ENCODE results near the gene KMT2B. TPM values are rescaled to one million over a fixed set of nuclear protein-coding genes. Genes with fewer than 3 reads are reported as not detected.

KMT2B gene
- total RNA-seq, 1 experiment from 2014 or later, result 66.6 TPM

DNA sequence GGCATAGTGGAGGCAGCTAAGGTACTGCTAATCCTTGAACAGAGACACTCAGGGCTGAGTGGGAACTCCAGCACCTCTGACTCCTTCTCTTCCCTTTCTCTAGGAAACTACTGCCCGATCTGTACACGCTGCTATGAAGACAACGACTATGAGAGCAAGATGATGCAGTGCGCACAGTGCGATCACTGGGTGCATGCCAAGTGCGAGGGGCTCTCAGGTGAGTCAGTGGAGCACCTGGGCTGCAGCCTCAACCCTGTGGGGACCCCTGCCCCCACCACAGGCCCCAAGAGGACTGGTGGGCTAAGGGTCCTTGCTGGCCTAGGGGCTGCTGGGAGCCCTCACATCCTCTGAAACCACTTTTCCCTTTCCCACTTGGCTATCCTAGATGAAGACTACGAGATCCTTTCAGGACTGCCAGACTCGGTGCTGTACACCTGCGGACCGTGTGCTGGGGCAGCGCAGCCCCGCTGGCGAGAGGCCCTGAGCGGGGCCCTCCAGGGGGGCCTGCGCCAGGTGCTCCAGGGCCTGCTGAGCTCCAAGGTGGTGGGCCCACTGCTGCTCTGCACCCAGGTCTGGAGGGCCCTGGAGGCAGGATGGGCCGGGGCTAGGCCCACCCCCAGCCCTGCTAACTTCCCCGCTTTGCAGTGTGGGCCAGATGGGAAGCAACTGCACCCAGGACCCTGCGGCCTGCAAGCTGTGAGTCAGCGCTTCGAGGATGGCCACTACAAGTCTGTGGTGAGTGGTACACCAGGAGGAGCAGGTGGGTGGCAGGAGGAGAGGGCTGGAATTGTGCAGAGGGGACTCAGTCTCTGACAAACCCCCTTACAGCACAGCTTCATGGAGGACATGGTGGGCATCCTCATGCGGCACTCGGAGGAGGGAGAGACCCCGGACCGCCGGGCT, 9.5 kb downstream of the KMT2B start:
- H3K4me1 Mint-ChIP-seq, result 0 out of 2 replicates have a peak, but pooled peaks cover 2% of the 10 kb centered on the region
- no peaks in the 10 kb centered on the region for H3K9me3 Mint-ChIP-seq
- H3K36me3 Mint-ChIP-seq, result peaks cover 78% of the 10 kb centered on the region
- H3K27ac Mint-ChIP-seq, result no peak overlapping the region
- DNase-seq (ENCODE audit: low spot score) (no peak), ATAC-seq (no peak)
- no peak overlapping the region for H3K4me3 Mint-ChIP-seq
- POLR2A ChIA-PET, result no interaction called here
- no peak for TF ChIP-seq KAT7 (CRISPR knock-in tag; IDR thresholded peaks at IDR 0.05; ENCODE audit: borderline replicate concordance)
- CTCF ChIA-PET, result interaction anchor here (0.5 kb wide), 1 partner anchor 92 kb away, joined by 4 read pairs; no protein-coding TSS in a partner anchor
- H3K27me3 Mint-ChIP-seq (ENCODE audit: low read depth), result no peaks in the 10 kb centered on the region

DNA sequence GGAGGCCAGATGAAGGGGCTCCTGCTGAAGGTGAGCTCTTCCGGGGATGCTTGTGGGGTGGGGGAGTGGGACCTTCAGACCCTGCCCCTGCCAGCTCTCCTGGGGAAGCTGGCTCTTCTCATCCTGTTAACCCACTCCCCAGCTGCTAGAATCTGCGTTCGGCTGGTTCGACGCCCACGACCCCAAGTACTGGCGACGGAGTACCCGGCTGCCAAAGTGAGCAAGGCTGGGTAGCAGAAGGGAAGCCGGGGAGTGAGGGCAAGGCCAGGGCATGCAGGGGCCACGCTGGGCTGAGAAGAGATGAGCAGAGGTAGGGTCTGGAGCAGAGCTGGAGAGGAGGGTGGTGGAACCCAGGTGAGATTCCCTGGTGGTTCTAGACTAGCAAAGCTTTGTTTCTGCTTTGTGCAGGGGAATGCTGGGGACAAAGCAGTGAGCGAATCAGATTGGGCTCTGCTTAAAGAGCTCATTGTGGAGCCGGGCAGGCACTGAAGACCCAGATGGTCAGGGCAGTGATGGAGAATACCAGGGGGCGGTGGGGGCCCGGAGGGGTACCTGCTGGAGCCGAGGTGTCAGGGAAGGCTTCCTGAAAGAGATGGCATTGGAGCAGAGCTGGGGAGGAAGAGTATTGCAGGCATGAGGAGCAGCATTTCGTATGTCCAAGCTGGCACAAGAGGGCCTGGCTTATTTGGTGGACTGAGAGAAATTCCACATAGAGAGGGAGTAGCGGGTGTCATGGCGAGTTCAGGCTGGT, 10.3 kb downstream of the KMT2B start:
- H3K27ac Mint-ChIP-seq, result no peak overlapping the region
- H3K27me3 Mint-ChIP-seq (ENCODE audit: low read depth), result no peaks in the 10 kb centered on the region
- ChIA-PET POLR2A (no interaction called here), CTCF (interaction anchor here (0.5 kb wide), 1 partner anchor 91 kb away, joined by 4 read pairs; no protein-coding TSS in a partner anchor)
- H3K9me3 Mint-ChIP-seq, result no peaks in the 10 kb centered on the region
- DNase-seq (ENCODE audit: low spot score) (no peak), ATAC-seq (no peak)
- no peak overlapping the region for H3K4me3 Mint-ChIP-seq
- peaks cover 73% of the 10 kb centered on the region for H3K36me3 Mint-ChIP-seq
- H3K4me1 Mint-ChIP-seq, result 0 out of 2 replicates have a peak, but pooled peaks cover 2% of the 10 kb centered on the region
- no peak for TF ChIP-seq SMAD4 (CRISPR knock-in tag; IDR thresholded peaks at IDR 0.05)
- TF ChIP-seq, protein P1, sequence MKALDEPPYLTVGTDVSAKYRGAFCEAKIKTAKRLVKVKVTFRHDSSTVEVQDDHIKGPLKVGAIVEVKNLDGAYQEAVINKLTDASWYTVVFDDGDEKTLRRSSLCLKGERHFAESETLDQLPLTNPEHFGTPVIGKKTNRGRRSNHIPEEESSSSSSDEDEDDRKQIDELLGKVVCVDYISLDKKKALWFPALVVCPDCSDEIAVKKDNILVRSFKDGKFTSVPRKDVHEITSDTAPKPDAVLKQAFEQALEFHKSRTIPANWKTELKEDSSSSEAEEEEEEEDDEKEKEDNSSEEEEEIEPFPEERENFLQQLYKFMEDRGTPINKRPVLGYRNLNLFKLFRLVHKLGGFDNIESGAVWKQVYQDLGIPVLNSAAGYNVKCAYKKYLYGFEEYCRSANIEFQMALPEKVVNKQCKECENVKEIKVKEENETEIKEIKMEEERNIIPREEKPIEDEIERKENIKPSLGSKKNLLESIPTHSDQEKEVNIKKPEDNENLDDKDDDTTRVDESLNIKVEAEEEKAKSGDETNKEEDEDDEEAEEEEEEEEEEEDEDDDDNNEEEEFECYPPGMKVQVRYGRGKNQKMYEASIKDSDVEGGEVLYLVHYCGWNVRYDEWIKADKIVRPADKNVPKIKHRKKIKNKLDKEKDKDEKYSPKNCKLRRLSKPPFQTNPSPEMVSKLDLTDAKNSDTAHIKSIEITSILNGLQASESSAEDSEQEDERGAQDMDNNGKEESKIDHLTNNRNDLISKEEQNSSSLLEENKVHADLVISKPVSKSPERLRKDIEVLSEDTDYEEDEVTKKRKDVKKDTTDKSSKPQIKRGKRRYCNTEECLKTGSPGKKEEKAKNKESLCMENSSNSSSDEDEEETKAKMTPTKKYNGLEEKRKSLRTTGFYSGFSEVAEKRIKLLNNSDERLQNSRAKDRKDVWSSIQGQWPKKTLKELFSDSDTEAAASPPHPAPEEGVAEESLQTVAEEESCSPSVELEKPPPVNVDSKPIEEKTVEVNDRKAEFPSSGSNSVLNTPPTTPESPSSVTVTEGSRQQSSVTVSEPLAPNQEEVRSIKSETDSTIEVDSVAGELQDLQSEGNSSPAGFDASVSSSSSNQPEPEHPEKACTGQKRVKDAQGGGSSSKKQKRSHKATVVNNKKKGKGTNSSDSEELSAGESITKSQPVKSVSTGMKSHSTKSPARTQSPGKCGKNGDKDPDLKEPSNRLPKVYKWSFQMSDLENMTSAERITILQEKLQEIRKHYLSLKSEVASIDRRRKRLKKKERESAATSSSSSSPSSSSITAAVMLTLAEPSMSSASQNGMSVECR (CRISPR knock-in tag; IDR thresholded peaks at IDR 0.05; ENCODE audit: borderline replicate concordance), result no peak
- TF ChIP-seq, protein P2, sequence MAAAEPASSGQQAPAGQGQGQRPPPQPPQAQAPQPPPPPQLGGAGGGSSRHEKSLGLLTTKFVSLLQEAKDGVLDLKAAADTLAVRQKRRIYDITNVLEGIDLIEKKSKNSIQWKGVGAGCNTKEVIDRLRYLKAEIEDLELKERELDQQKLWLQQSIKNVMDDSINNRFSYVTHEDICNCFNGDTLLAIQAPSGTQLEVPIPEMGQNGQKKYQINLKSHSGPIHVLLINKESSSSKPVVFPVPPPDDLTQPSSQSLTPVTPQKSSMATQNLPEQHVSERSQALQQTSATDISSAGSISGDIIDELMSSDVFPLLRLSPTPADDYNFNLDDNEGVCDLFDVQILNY (CRISPR knock-in tag; IDR thresholded peaks at IDR 0.05), result no peak
- TF ChIP-seq CREM (CRISPR knock-in tag; IDR thresholded peaks at IDR 0.05), result no peak
- no peak for TF ChIP-seq MYBL2 (CRISPR knock-in tag; IDR thresholded peaks at IDR 0.05)
- TF ChIP-seq RORB (CRISPR knock-in tag; IDR thresholded peaks at IDR 0.05), result no peak
- TF ChIP-seq, protein P3, sequence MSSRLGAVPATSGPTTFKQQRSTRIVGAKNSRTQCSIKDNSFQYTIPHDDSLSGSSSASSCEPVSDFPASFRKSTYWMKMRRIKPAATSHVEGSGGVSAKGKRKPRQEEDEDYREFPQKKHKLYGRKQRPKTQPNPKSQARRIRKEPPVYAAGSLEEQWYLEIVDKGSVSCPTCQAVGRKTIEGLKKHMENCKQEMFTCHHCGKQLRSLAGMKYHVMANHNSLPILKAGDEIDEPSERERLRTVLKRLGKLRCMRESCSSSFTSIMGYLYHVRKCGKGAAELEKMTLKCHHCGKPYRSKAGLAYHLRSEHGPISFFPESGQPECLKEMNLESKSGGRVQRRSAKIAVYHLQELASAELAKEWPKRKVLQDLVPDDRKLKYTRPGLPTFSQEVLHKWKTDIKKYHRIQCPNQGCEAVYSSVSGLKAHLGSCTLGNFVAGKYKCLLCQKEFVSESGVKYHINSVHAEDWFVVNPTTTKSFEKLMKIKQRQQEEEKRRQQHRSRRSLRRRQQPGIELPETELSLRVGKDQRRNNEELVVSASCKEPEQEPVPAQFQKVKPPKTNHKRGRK (CRISPR knock-in tag; IDR thresholded peaks at IDR 0.05; ENCODE audit: borderline replicate concordance), result no peak
- TF ChIP-seq, protein P4, sequence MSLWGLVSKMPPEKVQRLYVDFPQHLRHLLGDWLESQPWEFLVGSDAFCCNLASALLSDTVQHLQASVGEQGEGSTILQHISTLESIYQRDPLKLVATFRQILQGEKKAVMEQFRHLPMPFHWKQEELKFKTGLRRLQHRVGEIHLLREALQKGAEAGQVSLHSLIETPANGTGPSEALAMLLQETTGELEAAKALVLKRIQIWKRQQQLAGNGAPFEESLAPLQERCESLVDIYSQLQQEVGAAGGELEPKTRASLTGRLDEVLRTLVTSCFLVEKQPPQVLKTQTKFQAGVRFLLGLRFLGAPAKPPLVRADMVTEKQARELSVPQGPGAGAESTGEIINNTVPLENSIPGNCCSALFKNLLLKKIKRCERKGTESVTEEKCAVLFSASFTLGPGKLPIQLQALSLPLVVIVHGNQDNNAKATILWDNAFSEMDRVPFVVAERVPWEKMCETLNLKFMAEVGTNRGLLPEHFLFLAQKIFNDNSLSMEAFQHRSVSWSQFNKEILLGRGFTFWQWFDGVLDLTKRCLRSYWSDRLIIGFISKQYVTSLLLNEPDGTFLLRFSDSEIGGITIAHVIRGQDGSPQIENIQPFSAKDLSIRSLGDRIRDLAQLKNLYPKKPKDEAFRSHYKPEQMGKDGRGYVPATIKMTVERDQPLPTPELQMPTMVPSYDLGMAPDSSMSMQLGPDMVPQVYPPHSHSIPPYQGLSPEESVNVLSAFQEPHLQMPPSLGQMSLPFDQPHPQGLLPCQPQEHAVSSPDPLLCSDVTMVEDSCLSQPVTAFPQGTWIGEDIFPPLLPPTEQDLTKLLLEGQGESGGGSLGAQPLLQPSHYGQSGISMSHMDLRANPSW (CRISPR knock-in tag; conservative IDR thresholded peaks at IDR 0.05; ENCODE audit: low read depth), result no peak
- no peak for TF ChIP-seq FOXJ3 (CRISPR knock-in tag; IDR thresholded peaks at IDR 0.05; ENCODE audit: borderline replicate concordance)
- TF ChIP-seq ZBTB21 (CRISPR knock-in tag; IDR thresholded peaks at IDR 0.05; ENCODE audit: borderline replicate concordance), result no peak
- no peak for TF ChIP-seq OVOL2 (CRISPR knock-in tag; IDR thresholded peaks at IDR 0.05; ENCODE audit: borderline replicate concordance)
- TF ChIP-seq, protein P5, sequence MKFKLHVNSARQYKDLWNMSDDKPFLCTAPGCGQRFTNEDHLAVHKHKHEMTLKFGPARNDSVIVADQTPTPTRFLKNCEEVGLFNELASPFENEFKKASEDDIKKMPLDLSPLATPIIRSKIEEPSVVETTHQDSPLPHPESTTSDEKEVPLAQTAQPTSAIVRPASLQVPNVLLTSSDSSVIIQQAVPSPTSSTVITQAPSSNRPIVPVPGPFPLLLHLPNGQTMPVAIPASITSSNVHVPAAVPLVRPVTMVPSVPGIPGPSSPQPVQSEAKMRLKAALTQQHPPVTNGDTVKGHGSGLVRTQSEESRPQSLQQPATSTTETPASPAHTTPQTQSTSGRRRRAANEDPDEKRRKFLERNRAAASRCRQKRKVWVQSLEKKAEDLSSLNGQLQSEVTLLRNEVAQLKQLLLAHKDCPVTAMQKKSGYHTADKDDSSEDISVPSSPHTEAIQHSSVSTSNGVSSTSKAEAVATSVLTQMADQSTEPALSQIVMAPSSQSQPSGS (CRISPR knock-in tag; IDR thresholded peaks at IDR 0.05; ENCODE audit: borderline replicate concordance, low read depth), result no peak
- TF ChIP-seq, protein P6, sequence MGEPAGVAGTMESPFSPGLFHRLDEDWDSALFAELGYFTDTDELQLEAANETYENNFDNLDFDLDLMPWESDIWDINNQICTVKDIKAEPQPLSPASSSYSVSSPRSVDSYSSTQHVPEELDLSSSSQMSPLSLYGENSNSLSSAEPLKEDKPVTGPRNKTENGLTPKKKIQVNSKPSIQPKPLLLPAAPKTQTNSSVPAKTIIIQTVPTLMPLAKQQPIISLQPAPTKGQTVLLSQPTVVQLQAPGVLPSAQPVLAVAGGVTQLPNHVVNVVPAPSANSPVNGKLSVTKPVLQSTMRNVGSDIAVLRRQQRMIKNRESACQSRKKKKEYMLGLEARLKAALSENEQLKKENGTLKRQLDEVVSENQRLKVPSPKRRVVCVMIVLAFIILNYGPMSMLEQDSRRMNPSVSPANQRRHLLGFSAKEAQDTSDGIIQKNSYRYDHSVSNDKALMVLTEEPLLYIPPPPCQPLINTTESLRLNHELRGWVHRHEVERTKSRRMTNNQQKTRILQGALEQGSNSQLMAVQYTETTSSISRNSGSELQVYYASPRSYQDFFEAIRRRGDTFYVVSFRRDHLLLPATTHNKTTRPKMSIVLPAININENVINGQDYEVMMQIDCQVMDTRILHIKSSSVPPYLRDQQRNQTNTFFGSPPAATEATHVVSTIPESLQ (CRISPR knock-in tag; IDR thresholded peaks at IDR 0.05), result no peak
- TF ChIP-seq ZNF232 (CRISPR knock-in tag; IDR thresholded peaks at IDR 0.05), result no peak
- TF ChIP-seq, protein P7, sequence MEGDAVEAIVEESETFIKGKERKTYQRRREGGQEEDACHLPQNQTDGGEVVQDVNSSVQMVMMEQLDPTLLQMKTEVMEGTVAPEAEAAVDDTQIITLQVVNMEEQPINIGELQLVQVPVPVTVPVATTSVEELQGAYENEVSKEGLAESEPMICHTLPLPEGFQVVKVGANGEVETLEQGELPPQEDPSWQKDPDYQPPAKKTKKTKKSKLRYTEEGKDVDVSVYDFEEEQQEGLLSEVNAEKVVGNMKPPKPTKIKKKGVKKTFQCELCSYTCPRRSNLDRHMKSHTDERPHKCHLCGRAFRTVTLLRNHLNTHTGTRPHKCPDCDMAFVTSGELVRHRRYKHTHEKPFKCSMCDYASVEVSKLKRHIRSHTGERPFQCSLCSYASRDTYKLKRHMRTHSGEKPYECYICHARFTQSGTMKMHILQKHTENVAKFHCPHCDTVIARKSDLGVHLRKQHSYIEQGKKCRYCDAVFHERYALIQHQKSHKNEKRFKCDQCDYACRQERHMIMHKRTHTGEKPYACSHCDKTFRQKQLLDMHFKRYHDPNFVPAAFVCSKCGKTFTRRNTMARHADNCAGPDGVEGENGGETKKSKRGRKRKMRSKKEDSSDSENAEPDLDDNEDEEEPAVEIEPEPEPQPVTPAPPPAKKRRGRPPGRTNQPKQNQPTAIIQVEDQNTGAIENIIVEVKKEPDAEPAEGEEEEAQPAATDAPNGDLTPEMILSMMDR (IDR thresholded peaks at IDR 0.05), result no peak
